Measurements from ENCODE around the gene AADACL4.

Gene AADACL4

DNA sequence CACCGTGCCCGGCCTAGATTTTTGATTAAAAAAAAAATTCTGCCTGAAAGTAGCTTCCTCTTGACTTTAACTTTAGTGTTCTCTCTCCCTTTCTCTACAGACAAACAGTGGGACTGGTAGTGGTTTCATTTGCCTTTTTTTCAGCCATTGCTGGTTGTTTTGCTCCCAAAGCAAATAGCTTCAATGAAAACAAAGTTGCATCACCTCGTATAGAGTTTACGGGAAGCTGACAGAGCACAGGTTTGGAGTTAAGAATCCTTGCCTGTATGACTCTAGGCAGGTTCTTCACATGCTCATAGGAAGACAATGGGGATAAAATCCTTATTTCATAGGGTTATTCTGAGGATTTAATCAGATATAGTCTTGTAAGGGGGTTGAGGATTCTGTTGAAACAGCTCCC, 21.6 kb downstream of the AADACL4 start:
- TF ChIP-seq, protein P1, sequence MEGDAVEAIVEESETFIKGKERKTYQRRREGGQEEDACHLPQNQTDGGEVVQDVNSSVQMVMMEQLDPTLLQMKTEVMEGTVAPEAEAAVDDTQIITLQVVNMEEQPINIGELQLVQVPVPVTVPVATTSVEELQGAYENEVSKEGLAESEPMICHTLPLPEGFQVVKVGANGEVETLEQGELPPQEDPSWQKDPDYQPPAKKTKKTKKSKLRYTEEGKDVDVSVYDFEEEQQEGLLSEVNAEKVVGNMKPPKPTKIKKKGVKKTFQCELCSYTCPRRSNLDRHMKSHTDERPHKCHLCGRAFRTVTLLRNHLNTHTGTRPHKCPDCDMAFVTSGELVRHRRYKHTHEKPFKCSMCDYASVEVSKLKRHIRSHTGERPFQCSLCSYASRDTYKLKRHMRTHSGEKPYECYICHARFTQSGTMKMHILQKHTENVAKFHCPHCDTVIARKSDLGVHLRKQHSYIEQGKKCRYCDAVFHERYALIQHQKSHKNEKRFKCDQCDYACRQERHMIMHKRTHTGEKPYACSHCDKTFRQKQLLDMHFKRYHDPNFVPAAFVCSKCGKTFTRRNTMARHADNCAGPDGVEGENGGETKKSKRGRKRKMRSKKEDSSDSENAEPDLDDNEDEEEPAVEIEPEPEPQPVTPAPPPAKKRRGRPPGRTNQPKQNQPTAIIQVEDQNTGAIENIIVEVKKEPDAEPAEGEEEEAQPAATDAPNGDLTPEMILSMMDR (IDR thresholded peaks at IDR 0.05; ENCODE audit: low read depth, low read length, poor library complexity, severe bottlenecking), result no peak
- TF ChIP-seq EZH2phosphoT487 (IDR thresholded peaks at IDR 0.05; ENCODE audit: borderline replicate concordance, low read length), result no peak
- H3K79me2 ChIP-seq (ENCODE audit: control insufficient read depth, low read length), result no peaks in the 10 kb centered on the region
- no peaks in the 10 kb centered on the region for H3K9me3 ChIP-seq (ENCODE audit: control insufficient read depth, insufficient read depth, low read length)
- H3K4me2 ChIP-seq (ENCODE audit: low read length), result no peak overlapping the region
- no peaks in the 10 kb centered on the region for H3K4me1 ChIP-seq (ENCODE audit: control insufficient read depth, low read length)
- no peaks in the 10 kb centered on the region for H3K27me3 ChIP-seq (ENCODE audit: control insufficient read depth, low read length)
- no peak overlapping the region for H3K4me3 ChIP-seq (ENCODE audit: low read length)
- H3K9me2 ChIP-seq (replicated peaks; ENCODE audit: control insufficient read depth, low read length), result no peaks in the 10 kb centered on the region
- no peaks in the 10 kb centered on the region for H3F3A ChIP-seq (ENCODE audit: control insufficient read depth, insufficient read depth)
- H4K20me1 ChIP-seq (ENCODE audit: control insufficient read depth, insufficient read depth, low read depth, low read length), result no peaks in the 10 kb centered on the region
- no peaks in the 10 kb centered on the region for H3K36me3 ChIP-seq (ENCODE audit: control insufficient read depth, low read length)
- no peak overlapping the region for H3K27ac ChIP-seq (ENCODE audit: low read depth, low read length)

GRCh38 chr1:12666141-12666735, 22.4 kb downstream of the AADACL4 start:
- Histone ChIP-seq H3F3A (ENCODE audit: control insufficient read depth, insufficient read depth) (no peaks in the 10 kb centered on the region), H3K36me3 (ENCODE audit: control insufficient read depth, low read length) (no peaks in the 10 kb centered on the region), H3K79me2 (ENCODE audit: control insufficient read depth, low read length) (no peaks in the 10 kb centered on the region), H3K4me2 (ENCODE audit: low read length) (no peak overlapping the region), H3K9me2 (replicated peaks; ENCODE audit: control insufficient read depth, low read length) (no peaks in the 10 kb centered on the region), H3K4me1 (ENCODE audit: control insufficient read depth, low read length) (no peaks in the 10 kb centered on the region), H3K27me3 (ENCODE audit: control insufficient read depth, low read length) (no peaks in the 10 kb centered on the region), H3K27ac (ENCODE audit: low read depth, low read length) (no peak overlapping the region), H3K4me3 (ENCODE audit: low read length) (no peak overlapping the region), H3K9me3 (ENCODE audit: control insufficient read depth, insufficient read depth, low read length) (no peaks in the 10 kb centered on the region), H4K20me1 (ENCODE audit: control insufficient read depth, insufficient read depth, low read depth, low read length) (no peaks in the 10 kb centered on the region)
- TF ChIP-seq, protein P1 (IDR thresholded peaks at IDR 0.05; ENCODE audit: low read depth, low read length, poor library complexity, severe bottlenecking), result no peak
- TF ChIP-seq EZH2phosphoT487 (IDR thresholded peaks at IDR 0.05; ENCODE audit: borderline replicate concordance, low read length), result no peak

DNA sequence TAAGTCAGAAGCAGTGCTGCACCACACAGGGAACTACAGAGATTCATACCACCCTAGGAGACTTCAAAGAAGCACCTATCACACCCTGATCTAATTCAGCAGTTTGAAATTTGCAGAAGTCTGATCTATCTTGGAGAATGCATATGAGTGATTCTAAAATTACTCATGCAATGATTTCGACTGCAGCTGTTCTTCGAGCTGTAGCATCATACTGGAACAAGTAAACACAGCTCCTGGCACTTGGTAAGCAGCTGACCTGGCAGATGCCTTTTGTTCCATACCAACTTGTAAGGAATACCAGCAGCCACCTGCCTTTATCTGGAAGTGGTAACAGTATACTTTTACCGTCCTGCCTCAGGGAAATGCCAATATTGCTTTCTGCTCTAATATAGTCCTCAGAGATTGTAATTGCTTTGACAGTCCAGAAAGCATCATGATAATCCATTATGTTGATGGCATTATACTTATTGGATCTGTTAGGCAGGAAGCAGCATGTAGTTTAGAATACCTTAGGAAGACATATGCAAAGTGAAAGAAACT, 25.7 kb downstream of the AADACL4 start:
- no peaks in the 10 kb centered on the region for H4K20me1 ChIP-seq (ENCODE audit: control insufficient read depth, insufficient read depth, low read depth, low read length)
- TF ChIP-seq EZH2phosphoT487 (IDR thresholded peaks at IDR 0.05; ENCODE audit: borderline replicate concordance, low read length), result no peak
- TF ChIP-seq, protein P1 (IDR thresholded peaks at IDR 0.05; ENCODE audit: low read depth, low read length, poor library complexity, severe bottlenecking), result no peak
- no peaks in the 10 kb centered on the region for H3K9me2 ChIP-seq (replicated peaks; ENCODE audit: control insufficient read depth, low read length)
- no peaks in the 10 kb centered on the region for H3K79me2 ChIP-seq (ENCODE audit: control insufficient read depth, low read length)
- no peak overlapping the region for H3K4me3 ChIP-seq (ENCODE audit: low read length)
- H3K36me3 ChIP-seq (ENCODE audit: control insufficient read depth, low read length), result no peaks in the 10 kb centered on the region
- no peak overlapping the region for H3K4me2 ChIP-seq (ENCODE audit: low read length)
- H3K27me3 ChIP-seq (ENCODE audit: control insufficient read depth, low read length), result no peaks in the 10 kb centered on the region
- no peak overlapping the region for H3K27ac ChIP-seq (ENCODE audit: low read depth, low read length)
- H3F3A ChIP-seq (ENCODE audit: control insufficient read depth, insufficient read depth), result no peaks in the 10 kb centered on the region
- H3K4me1 ChIP-seq (ENCODE audit: control insufficient read depth, low read length), result no peaks in the 10 kb centered on the region
- no peaks in the 10 kb centered on the region for H3K9me3 ChIP-seq (ENCODE audit: control insufficient read depth, insufficient read depth, low read length)
